ENCODE data around the gene TMEM201. TPM values are rescaled to one million over a fixed set of nuclear protein-coding genes. Genes with fewer than 3 reads are reported as not detected.

Gene TMEM201
- total and polyA plus RNA-seq, 2 of the 4 experiments (the other 2 are of a cell fraction): 1.3 to 8.7 TPM

GRCh38 chr1:9649769-9650168 is 61.1 kb downstream of the TMEM201 start:
- H4K91ac ChIP-seq (ENCODE audit: insufficient read depth, low read depth, low read length): no peak overlapping the region
- TF ChIP-seq CHD1 (IDR thresholded peaks at IDR 0.05; ENCODE audit: low read depth, low read length): no peak
- no peak overlapping the region for H3K4me3 ChIP-seq (ENCODE audit: insufficient read depth, low read depth, low read length)
- no peaks in the 10 kb centered on the region for H3K79me1 ChIP-seq (ENCODE audit: low read depth in 1 of 2, low read length in 2 of 2)
- H2BK15ac ChIP-seq (ENCODE audit: low read depth, low read length): no peak overlapping the region
- in situ Hi-C loops (cut with MboI; ENCODE audit: low sequenced_read_pairs): no loop called here
- no peak overlapping the region for H2BK20ac ChIP-seq (ENCODE audit: low read depth, low read length)
- H4K8ac ChIP-seq (ENCODE audit: low read depth in 2 of 2, low read length in 2 of 2): no peak overlapping the region
- ChIA-PET CTCF (interaction anchor here (0.7 kb wide), 1 partner anchor 34 kb away, joined by 3 read pairs; no protein-coding TSS in a partner anchor), POLR2A (ENCODE audit: unreplicated experiment) (no interaction called here)
- DNase-seq (no peak), ATAC-seq (ENCODE audit: low read depth) (no peak)
- H4K20me1 ChIP-seq (ENCODE audit: insufficient read depth, low read length): no peaks in the 10 kb centered on the region
- H3K56ac ChIP-seq (ENCODE audit: extremely low read depth, insufficient read depth, low read length): no peak overlapping the region
- no peak overlapping the region for H3K14ac ChIP-seq (replicated peaks; ENCODE audit: low read depth, low read length)
- no peak overlapping the region for H2AK5ac ChIP-seq (ENCODE audit: low read depth, low read length)
- intact Hi-C loops (cut with micrococcal nuclease): no loop called here
- H3K18ac ChIP-seq (ENCODE audit: low read depth, low read length): no peak overlapping the region
- no peak overlapping the region for H2BK120ac ChIP-seq (ENCODE audit: low read depth, low read length)
- dilution Hi-C loops (cut with HindIII; ENCODE audit: low sequenced_read_pairs, unreplicated experiment): no loop called here
- no TSS peak for BruUV-seq (replicated peaks)
- H3K27ac ChIP-seq (ENCODE audit: insufficient read depth, low read length): no peak overlapping the region
- no peak overlapping the region for H3K4me2 ChIP-seq (ENCODE audit: low read depth, low read length)
- no peaks in the 10 kb centered on the region for H3K36me3 ChIP-seq (ENCODE audit: control insufficient read depth, insufficient read depth, low read length)
- H3K4me1 ChIP-seq (ENCODE audit: control insufficient read depth, insufficient read depth, low read length): 0 out of 2 replicates have a peak, but pooled peaks cover 1% of the 10 kb centered on the region
- no peak overlapping the region for H3K4ac ChIP-seq (ENCODE audit: low read depth, low read length)
- no peak overlapping the region for H3K9ac ChIP-seq (ENCODE audit: low read depth, low read length)
- no peak overlapping the region for H4K5ac ChIP-seq (ENCODE audit: low read depth, low read length)
- H3K9me1 ChIP-seq (ENCODE audit: insufficient read depth, low read length): no peaks in the 10 kb centered on the region
- WGBS, 2 experiments (ENCODE audit: extremely low coverage in 2 of 2, insufficient read length in 1 of 2): no CpG with 5 or more reads among the region's 3 CpGs
- H2AK9ac ChIP-seq (replicated peaks; ENCODE audit: low read depth, low read length, poor library complexity): no peak overlapping the region
- peaks cover 29% of the 10 kb centered on the region; the same call in 1 of the 2 replicates for H3K27me3 ChIP-seq (ENCODE audit: control insufficient read depth, insufficient read depth, low read length)
- no peak overlapping the region for H2BK5ac ChIP-seq (ENCODE audit: low read depth, low read length, poor library complexity, severe bottlenecking)
- no peak overlapping the region for H2AFZ ChIP-seq (replicated peaks; ENCODE audit: low read length, poor library complexity)
- no peak overlapping the region for H3K23ac ChIP-seq (ENCODE audit: low read depth, low read length)
- no peaks in the 10 kb centered on the region for H3K9me3 ChIP-seq (ENCODE audit: control insufficient read depth, insufficient read depth, low read length)

Data from IMR-90 (cell line).